HepG2 (cell line): ENCODE results near the gene IL1R1. TPM values are rescaled to one million over a fixed set of nuclear protein-coding genes. Genes with fewer than 3 reads are reported as not detected.

ENCODE experiments used
- AGO1 ChIP-seq: fragments of 200-400 bp; formaldehyde crosslinking; IDR thresholded peaks from 2 replicates; pipeline ENCODE4 v1.6.1; 2017; ENCODE audit warnings: mild to moderate bottlenecking, low read depth, low read length, moderate library complexity; ENCODE audit not compliant: poor library complexity, severe bottlenecking
- E2F2 ChIP-seq: sonication (generic); formaldehyde crosslinking; IDR thresholded peaks from 2 replicates; pipeline ENCODE4 v1.4.0; 2020; ENCODE audit warnings: missing genetic modification reagents, borderline replicate concordance
- ELF3 ChIP-seq: IDR thresholded peaks from 2 replicates; pipeline ENCODE4 v1.6.1; 2016; ENCODE audit warnings: missing genetic modification reagents, missing compliant biosample characterization
- ISX ChIP-seq: sonication (generic); formaldehyde crosslinking; conservative IDR thresholded peaks from 2 replicates; pipeline ENCODE4 v1.5.0; 2020; ENCODE audit warnings: missing genetic modification reagents
- MAZ ChIP-seq, 2 experiments: sonication (generic) in 1 of 2; formaldehyde crosslinking in 1 of 2; IDR thresholded peaks; 2 replicates each; pipeline versions ENCODE4 v1.5.0 to v1.6.1; 2012 to 2020; ENCODE audit warnings: low read depth in 2 of 2, mild to moderate bottlenecking in 2 of 2, borderline replicate concordance in 1 of 2, improper control_type of control experiment in 1 of 2, low read length in 1 of 2, missing genetic modification reagents in 1 of 2, moderate library complexity in 1 of 2
- MBD4 ChIP-seq: IDR thresholded peaks from 2 replicates; pipeline ENCODE4 v1.6.1; 2012; ENCODE audit warnings: low read length, inconsistent platforms, borderline replicate concordance
- NCOA1 ChIP-seq: sonication (generic); formaldehyde crosslinking; IDR thresholded peaks from 2 replicates; pipeline ENCODE4 v1.9.0; 2021; ENCODE audit warnings: missing genetic modification reagents
- RFXAP ChIP-seq: sonication (generic); formaldehyde crosslinking; IDR thresholded peaks from 2 replicates; pipeline ENCODE4 v1.4.0; 2020; ENCODE audit warnings: missing genetic modification reagents, borderline replicate concordance
- SRSF4 ChIP-seq: fragments of 200-400 bp; formaldehyde crosslinking; IDR thresholded peaks from one replicate; pipeline ENCODE4 v1.6.1; 2018; ENCODE audit warnings: mild to moderate bottlenecking, low read depth, low read length, moderate library complexity; ENCODE audit not compliant: poor library complexity, severe bottlenecking
- TAF15 ChIP-seq: fragments of 200-400 bp; formaldehyde crosslinking; IDR thresholded peaks from one replicate; pipeline ENCODE4 v1.6.1; 2018; ENCODE audit warnings: mild to moderate bottlenecking, low read depth, low read length; ENCODE audit not compliant: poor library complexity, severe bottlenecking
- ZMYM4 ChIP-seq: sonication (generic); formaldehyde crosslinking; IDR thresholded peaks from 2 replicates; pipeline ENCODE4 v1.8.1; 2023; ENCODE audit warnings: mild to moderate bottlenecking, missing genetic modification reagents
- ZNF17 ChIP-seq: sonication (generic); formaldehyde crosslinking; IDR thresholded peaks from 2 replicates; pipeline ENCODE4 v1.5.0; 2020; ENCODE audit warnings: mild to moderate bottlenecking, missing genetic modification reagents
- ZNF614 ChIP-seq: IDR thresholded peaks from 2 replicates; pipeline ENCODE4 v1.6.1; 2018; ENCODE audit warnings: missing biosample characterization, missing genetic modification reagents, inconsistent platforms, borderline replicate concordance
- ZNF652 ChIP-seq: IDR thresholded peaks from 2 replicates; pipeline ENCODE4 v1.6.1; 2016; ENCODE audit warnings: low read depth, borderline replicate concordance
- ZNF737 ChIP-seq: sonication (generic); formaldehyde crosslinking; IDR thresholded peaks from 2 replicates; pipeline ENCODE4 v1.5.0; 2020; ENCODE audit warnings: missing genetic modification reagents, mild to moderate bottlenecking, borderline replicate concordance
- ZNF770 ChIP-seq: sonication (generic); formaldehyde crosslinking; IDR thresholded peaks from 2 replicates; pipeline ENCODE4 v1.5.0; 2020; ENCODE audit warnings: mild to moderate bottlenecking, missing genetic modification reagents
- polyA plus RNA-seq, 8 experiments: library from polyadenylated mRNA; depleted of rRNA in 3 of 8; stranded (reverse) in 7 of 8; unstranded in 1 of 8; fragments of >200 nt; fragmentation: Illumina TruSeq in 4 of 8; extraction: Trizol in 4 of 8; gene quantifications; 2 replicates each; pipeline versions ENCODE4 v1.2.1 to v1.2.3, GENCODE V29; 2011 to 2016; ENCODE audit warnings: low read depth in 4 of 8, missing spikeins in 1 of 8, mixed read lengths in 1 of 8; ENCODE audit not compliant: insufficient read depth in 1 of 8
- total RNA-seq, 5 experiments: library from RNA; depleted of rRNA; stranded (reverse); fragments of >200 nt; fragmentation: Illumina TruSeq; extraction: Trizol; gene quantifications; 2 replicates each; pipeline ENCODE4 v1.2.3, GENCODE V29; 2016; ENCODE audit warnings: low read depth in 1 of 5
- TF ChIP-seq, protein P1 (sequence below): IDR thresholded peaks from 2 replicates; pipeline ENCODE4 v1.6.1; 2016; ENCODE audit warnings: missing compliant biosample characterization, missing genetic modification reagents, borderline replicate concordance
- TF ChIP-seq, protein P2 (sequence below): sonication (generic); formaldehyde crosslinking; IDR thresholded peaks from 2 replicates; pipeline ENCODE4 v1.4.0; 2020; ENCODE audit warnings: missing genetic modification reagents, borderline replicate concordance

The IL1R1 gene
- total and polyA plus RNA-seq, 2 of the 13 experiments (the other 11 are each of a cell fraction or from before 2014, with no cell fraction given): 38.0 to 93.1 TPM

DNA sequence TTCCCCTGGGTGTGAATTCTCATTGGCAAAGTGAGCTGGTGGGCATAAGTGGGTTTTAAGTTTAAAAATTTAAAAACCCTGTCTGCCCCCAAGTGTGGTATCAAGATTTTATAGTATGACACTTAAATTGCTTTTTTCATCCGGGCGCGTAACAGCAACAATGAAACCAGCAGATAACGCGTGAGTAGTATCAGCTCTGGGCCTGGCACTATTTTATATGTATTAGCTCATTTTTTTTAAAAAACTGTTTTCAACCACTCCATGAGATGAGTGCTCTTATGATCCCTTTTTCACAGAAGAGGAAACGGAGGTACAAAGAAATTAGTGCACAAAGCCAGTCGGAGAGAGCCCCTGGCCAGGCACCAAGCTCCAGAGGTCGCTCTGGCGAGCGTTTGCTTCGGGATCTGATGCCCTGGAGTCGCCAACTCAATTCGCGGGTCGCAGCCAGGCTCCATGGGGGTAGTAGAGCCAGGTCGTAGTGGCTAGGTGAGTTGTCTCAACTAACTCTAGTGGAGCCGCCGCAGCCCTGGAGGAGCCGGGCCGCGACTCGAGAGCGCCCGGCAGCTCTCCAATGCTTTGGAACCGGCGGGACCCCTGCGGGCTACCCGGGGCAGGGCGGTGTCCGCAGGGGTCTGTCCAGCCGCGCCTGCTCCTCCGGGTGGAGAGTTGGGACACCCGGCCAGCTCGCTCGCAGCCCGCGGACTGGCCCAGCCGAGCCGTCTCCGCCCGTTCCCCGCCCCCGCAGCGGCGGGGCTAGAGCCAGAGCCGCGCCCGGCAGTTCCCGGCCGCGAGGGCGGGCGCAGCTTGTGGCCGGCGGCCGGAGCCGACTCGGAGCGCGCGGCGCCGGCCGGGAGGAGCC is at the start of gene IL1R1 (continued):
- TF ChIP-seq, protein P1, sequence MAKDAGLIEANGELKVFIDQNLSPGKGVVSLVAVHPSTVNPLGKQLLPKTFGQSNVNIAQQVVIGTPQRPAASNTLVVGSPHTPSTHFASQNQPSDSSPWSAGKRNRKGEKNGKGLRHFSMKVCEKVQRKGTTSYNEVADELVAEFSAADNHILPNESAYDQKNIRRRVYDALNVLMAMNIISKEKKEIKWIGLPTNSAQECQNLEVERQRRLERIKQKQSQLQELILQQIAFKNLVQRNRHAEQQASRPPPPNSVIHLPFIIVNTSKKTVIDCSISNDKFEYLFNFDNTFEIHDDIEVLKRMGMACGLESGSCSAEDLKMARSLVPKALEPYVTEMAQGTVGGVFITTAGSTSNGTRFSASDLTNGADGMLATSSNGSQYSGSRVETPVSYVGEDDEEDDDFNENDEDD (CRISPR knock-in tag): peak; percentile 14; the same call in 1 of the 2 replicates
- TF ChIP-seq TAF15 (no peak), ZMYM4 (peak; percentile 38; the same call in 1 of the 2 replicates), MAZ (IDR thresholded peaks at IDR 0.05; ENCODE audit: borderline replicate concordance, low read depth, low read length) (no peak), MAZ (CRISPR knock-in tag; IDR thresholded peaks at IDR 0.05; ENCODE audit: low read depth) (peak; percentile 5; the same call in 1 of the 2 replicates), ISX (0 out of 2 replicates have a peak, but pooled peaks have one; percentile 57), ZNF652 (no peak), MBD4 (no peak), AGO1 (peak; percentile 52), ZNF614 (CRISPR knock-in tag) (0 out of 2 replicates have a peak, but pooled peaks have one; percentile 22), ELF3 (CRISPR knock-in tag) (no peak; the same call in 1 of the 2 replicates), SRSF4 (no peak), ZNF737 (CRISPR knock-in tag) (no peak), RFXAP (CRISPR knock-in tag) (peak; percentile 37; the same call in 1 of the 2 replicates), ZNF17 (CRISPR knock-in tag) (no peak), NCOA1 (no peak), ZNF770 (CRISPR knock-in tag) (peak; percentile 53), E2F2 (no peak)
- TF ChIP-seq, protein P2, sequence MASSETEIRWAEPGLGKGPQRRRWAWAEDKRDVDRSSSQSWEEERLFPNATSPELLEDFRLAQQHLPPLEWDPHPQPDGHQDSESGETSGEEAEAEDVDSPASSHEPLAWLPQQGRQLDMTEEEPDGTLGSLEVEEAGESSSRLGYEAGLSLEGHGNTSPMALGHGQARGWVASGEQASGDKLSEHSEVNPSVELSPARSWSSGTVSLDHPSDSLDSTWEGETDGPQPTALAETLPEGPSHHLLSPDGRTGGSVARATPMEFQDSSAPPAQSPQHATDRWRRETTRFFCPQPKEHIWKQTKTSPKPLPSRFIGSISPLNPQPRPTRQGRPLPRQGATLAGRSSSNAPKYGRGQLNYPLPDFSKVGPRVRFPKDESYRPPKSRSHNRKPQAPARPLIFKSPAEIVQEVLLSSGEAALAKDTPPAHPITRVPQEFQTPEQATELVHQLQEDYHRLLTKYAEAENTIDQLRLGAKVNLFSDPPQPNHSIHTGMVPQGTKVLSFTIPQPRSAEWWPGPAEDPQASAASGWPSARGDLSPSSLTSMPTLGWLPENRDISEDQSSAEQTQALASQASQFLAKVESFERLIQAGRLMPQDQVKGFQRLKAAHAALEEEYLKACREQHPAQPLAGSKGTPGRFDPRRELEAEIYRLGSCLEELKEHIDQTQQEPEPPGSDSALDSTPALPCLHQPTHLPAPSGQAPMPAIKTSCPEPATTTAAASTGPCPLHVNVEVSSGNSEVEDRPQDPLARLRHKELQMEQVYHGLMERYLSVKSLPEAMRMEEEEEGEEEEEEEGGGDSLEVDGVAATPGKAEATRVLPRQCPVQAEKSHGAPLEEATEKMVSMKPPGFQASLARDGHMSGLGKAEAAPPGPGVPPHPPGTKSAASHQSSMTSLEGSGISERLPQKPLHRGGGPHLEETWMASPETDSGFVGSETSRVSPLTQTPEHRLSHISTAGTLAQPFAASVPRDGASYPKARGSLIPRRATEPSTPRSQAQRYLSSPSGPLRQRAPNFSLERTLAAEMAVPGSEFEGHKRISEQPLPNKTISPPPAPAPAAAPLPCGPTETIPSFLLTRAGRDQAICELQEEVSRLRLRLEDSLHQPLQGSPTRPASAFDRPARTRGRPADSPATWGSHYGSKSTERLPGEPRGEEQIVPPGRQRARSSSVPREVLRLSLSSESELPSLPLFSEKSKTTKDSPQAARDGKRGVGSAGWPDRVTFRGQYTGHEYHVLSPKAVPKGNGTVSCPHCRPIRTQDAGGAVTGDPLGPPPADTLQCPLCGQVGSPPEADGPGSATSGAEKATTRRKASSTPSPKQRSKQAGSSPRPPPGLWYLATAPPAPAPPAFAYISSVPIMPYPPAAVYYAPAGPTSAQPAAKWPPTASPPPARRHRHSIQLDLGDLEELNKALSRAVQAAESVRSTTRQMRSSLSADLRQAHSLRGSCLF (CRISPR knock-in tag): no peak
